ENCODE results near the gene PRLH. TPM values are rescaled to one million over a fixed set of nuclear protein-coding genes. Genes with fewer than 3 reads are reported as not detected.

PRLH gene
- total and polyA plus RNA-seq, 8 donors: not detected

- intact Hi-C loops (cut with DNase I): no loop called here
- TF ChIP-seq, protein P1, sequence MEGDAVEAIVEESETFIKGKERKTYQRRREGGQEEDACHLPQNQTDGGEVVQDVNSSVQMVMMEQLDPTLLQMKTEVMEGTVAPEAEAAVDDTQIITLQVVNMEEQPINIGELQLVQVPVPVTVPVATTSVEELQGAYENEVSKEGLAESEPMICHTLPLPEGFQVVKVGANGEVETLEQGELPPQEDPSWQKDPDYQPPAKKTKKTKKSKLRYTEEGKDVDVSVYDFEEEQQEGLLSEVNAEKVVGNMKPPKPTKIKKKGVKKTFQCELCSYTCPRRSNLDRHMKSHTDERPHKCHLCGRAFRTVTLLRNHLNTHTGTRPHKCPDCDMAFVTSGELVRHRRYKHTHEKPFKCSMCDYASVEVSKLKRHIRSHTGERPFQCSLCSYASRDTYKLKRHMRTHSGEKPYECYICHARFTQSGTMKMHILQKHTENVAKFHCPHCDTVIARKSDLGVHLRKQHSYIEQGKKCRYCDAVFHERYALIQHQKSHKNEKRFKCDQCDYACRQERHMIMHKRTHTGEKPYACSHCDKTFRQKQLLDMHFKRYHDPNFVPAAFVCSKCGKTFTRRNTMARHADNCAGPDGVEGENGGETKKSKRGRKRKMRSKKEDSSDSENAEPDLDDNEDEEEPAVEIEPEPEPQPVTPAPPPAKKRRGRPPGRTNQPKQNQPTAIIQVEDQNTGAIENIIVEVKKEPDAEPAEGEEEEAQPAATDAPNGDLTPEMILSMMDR (IDR thresholded peaks at IDR 0.05): no peak
- H3K36me3 ChIP-seq: no peaks in the 10 kb centered on the region
- no peak overlapping the region for H3K4me3 ChIP-seq
- no peaks in the 10 kb centered on the region for H3K9me3 ChIP-seq
- peaks cover 7 to 24% of the 10 kb centered on the region in 2 donors for H3K4me1 ChIP-seq
- H3K27me3 ChIP-seq: no peaks in the 10 kb centered on the region
- peak overlapping the region; percentile 16 to 18 for H3K27ac ChIP-seq
- ATAC-seq (peak; percentile 70), DNase-seq (peak in 1 of 4 donors; percentile 80)
Observed at GRCh38 chr2:237600205-237600846, 34.0 kb downstream of the PRLH start.

DNA sequence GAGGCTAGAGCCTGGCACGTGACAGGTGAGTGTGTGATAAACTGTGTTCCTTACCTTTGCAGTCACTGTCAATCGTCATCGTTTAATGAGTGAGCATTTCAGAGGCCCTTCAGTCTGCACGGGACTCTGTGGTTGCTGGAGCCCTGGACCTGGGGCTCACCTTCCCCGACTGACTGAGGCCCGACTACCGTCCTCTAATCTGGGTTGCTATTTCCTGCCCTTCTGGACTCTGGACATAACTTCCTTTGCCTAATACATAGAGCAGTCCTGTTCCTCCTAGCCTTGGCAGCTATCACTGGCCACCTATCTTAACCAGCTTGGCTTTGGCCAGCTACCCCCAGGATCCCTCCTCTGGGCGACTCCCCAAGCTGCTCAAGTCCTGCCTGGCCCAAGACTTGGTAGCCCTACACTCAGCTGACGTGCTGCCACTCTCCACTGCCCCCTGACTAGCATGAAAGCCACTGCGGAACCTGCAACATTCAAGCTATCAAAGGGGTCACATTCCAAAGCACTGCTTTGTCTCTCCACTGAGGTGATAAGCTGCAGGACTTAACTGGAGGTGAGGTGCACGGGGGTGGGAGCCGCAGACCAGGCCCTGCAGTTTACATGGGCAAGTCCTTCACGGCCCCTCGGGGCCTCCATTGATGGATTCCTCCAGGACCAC is 35.2 kb downstream of the PRLH start:
- ATAC-seq: no peak
- H3K27ac ChIP-seq: no peak overlapping the region

GRCh38 chr2:237602409-237602808 is 36.0 kb downstream of the PRLH start:
- Histone ChIP-seq H3K9me3 (no peaks in the 10 kb centered on the region), H3K36me3 (no peaks in the 10 kb centered on the region), H3K4me1 (peaks cover 7 to 24% of the 10 kb centered on the region in 2 donors), H3K27ac (no peak overlapping the region), H3K4me3 (no peak overlapping the region), H3K27me3 (no peaks in the 10 kb centered on the region)
- no peak for DNase-seq
- intact Hi-C loops (cut with DNase I): no loop called here
- ATAC-seq: no peak
- TF ChIP-seq, protein P1 (IDR thresholded peaks at IDR 0.05): no peak

More for the DNA sequence above, 35.2 kb downstream of the PRLH start:
- Histone ChIP-seq H3K9me3 (no peaks in the 10 kb centered on the region), H3K4me1 (peaks cover 7 to 24% of the 10 kb centered on the region in 2 donors), H3K36me3 (no peaks in the 10 kb centered on the region), H3K4me3 (no peak overlapping the region), H3K27me3 (no peaks in the 10 kb centered on the region)
- TF ChIP-seq, protein P1 (IDR thresholded peaks at IDR 0.05): no peak
- no peak for DNase-seq
- intact Hi-C loops (cut with DNase I): no loop called here

GRCh38 chr2:237603049-237603717 is 36.8 kb downstream of the PRLH start:
- H3K9me3 ChIP-seq: no peaks in the 10 kb centered on the region
- H3K27me3 ChIP-seq: no peaks in the 10 kb centered on the region
- no peak for DNase-seq
- peaks cover 7 to 24% of the 10 kb centered on the region in 2 donors for H3K4me1 ChIP-seq
- TF ChIP-seq, protein P1 (IDR thresholded peaks at IDR 0.05): no peak
- no peak overlapping the region for H3K4me3 ChIP-seq
- peak overlapping the region; percentile 69 to 83 for H3K27ac ChIP-seq
- no peaks in the 10 kb centered on the region for H3K36me3 ChIP-seq
- ATAC-seq: no peak
- intact Hi-C loops (cut with DNase I): no loop called here
